HG03354 (cell line): ENCODE measurements around the gene TTC3.
A peak's percentile ranks its signal among the peaks of the same experiment; 100 is the strongest.
"Not testable (repeated sequence)": the region's sequence is repeated elsewhere in the genome, so short reads cannot be mapped to it uniquely, and the experiment has no call there.

Source experiments
- ATAC-seq: cut with Tn5 transposase; IDR thresholded peaks from one replicate; pipeline ENCODE4 v1.9.1; 2021; ENCODE audit warnings: mild to moderate bottlenecking; ENCODE audit not compliant: unreplicated experiment, poor library complexity, severe bottlenecking

The TTC3 gene

DNA sequence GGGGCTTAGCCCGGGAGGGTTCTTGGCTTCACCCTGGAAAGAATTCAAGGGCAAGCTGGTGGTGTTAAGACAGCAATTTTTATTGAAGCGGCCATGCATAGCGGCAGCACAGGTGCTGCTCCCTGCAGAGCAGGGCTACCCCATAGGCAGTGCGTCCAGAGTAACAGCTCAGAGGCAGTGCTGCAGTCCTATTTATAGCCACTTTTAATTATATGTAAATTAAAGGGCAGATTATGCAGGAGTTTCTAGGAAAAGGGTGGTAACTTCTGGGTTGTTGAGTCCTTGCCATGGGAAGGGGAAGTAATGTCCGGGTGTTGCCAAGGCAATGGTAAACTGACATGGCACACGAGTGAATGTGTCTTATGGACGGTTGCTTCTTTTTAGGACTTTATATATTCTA lies 137.1 kb downstream of the TTC3 start:
- no peak for ATAC-seq

DNA sequence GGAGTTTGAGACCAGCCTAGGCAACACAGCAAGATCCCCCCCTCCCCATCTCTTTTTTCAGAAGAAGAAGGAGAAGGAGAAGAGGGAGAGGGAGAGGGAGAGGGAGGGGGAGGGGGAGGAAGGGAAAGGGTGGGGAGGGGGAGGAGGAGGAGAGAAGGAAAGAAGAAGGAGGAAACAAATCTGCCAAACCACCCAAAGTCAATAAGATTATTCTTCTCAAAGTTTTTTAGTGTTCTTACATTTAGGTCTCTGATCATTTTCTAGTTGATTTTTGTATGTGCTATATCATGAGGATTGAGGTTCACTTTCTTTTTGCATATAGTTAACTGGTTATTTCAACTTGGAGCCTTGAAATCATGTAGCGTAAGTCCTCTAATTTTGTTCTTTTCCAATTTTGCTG lies 137.7 kb downstream of the TTC3 start:
- ATAC-seq: no peak

DNA sequence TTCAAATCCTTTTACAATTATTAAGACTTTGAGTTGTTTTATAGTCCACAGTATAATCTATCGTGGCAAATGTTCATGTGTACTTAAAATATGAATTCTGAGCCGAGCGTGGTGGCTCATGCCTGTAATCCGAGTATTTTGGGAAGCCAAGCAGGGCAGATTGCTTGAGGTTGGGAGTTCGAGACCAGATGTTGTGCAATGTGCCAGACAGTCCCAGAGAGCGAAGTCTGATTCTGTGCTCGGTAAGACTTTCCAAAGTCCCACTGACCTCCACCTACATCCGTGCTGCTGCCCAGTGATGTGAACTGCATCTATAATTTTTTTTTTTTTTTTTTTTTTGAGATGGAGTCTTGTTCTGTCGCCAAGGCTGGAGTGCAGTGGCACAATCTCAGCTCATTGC lies 141.9 kb downstream of the TTC3 start:
- no peak for ATAC-seq

DNA sequence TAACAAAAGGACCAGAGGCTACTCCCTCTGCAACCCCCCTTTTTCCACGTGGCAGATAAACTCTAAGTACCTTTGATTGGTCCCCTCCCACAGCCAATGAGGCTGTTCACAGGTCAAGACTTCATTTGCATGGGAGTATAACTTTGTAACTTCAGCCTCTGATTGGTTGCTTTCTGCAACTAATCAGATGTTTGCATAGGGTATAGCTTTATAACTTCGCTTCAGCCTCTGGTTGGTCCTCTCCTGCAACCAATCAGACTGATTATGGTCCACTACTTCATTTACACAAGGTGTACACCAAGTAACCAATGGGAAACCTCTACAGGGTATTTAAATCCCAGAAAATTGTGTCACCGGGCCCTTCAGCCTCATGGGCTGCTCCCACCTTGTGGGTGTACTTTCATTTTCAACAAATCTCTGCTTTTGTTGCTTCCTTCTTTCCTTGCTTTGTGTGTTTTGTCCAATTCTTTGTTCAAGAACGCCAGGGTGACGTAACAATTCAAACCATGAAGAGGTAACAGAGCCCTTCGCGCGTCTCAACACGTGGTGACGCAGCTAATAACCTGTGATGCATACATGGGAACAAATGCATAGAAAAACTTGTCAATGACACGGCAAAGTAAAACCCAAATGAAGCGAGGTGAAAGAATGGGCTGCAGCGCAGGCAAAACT lies 146.8 kb downstream of the TTC3 start:
- no peak for ATAC-seq

DNA sequence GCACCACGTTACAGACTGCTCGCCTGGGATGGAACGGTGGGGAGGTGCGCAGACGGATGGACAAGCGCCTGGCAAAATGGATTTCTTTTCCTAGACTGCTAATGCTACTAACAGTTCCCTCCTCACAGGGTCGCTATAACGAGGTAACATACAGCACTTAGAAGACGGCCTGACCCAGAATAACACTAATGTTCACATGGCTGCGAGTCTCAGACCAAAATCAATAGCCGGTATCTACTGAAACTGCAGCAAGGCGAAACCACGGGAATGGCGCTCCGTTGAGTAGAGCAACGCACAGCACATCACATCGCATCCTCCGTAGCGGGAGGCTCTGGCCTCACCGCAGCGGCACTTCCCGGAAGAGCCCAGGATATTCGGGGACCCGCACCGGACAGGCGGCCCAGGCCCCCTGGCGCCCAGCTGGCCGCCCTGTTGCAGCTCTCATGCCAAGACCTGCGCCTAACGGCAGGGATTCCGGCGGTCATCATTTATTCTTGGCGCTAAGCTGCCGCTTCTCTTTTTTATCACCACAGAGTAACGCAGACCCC lies 147.5 kb downstream of the TTC3 start:
- peak; percentile 42 for ATAC-seq

DNA sequence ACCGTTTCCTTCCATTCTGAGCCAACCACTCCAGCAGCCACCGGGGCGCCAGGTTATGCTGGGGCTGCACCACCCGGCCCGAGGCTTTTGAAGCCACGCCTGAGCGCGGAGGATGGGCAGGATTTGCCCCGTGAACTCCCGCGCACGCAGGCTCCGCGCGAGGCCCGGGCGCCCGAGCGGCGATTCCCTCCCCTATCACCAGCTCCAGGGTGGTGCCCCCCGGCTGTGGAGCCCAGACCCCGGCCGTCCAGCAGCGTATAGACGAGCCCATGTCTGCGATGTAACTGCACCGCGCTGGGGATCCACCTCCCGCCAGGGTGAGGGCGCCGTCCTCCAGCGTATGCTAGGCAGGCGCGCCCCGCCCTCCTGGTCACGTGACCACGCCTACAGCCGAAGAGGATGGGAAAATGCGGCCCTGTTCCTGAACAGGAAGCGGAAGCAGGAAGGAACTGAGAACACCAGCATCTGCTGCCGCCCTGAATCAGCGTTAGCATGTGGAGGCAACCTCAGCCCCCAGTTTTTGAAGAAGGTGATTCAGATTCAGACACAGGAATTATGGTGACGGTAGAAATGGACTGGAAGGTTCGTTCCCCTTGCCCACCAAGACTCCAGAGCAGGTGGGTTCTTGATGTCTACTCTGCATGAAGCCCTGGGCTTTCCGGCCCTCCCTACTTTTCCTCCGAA lies 148.1 kb downstream of the TTC3 start:
- ATAC-seq: peak; percentile 82

DNA sequence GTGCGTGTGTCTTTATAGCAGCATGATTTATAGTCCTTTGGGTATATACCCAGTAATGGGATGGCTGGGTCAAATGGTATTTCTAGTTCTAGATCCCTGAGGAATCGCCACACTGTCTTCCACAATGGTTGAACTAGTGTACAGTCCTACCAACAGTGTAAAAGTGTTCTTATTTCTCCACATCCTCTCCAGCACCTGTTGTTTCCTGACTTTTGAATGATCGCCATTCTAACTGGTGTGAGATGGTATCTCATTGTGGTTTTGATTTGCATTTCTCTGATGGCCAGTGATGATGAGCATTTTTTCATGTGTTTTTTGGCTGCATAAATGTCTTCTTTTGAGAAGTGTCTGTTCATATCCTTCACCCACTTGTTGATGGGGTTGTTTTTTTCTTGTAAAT lies 149.2 kb downstream of the TTC3 start:
- ATAC-seq: not testable (repeated sequence)

DNA sequence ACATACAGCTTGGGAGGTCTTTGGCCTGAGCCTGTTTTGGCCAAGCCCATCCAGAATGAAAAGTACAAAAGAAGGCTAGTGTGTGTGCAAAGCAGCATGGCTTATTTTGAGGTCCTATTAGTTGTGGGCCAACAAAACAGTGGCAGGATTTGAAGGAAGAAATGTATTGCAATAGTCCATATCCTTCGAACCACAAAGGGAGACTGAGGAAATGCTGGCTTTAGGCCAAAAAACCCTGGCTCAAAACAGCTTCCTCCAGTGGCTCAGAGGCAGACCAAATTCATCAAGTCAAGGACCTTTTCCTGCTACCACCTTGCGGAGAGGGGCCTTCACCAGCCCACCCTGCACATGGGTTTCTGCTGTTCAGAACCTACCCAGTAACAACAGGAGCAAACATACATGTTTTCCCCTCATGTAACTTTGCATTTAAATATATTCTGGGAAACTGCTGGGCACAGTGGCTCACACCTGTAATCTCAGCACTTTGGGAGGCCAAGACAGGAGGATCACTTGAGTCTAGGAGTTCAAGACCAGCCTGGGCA lies 150.8 kb downstream of the TTC3 start:
- ATAC-seq: no peak

DNA sequence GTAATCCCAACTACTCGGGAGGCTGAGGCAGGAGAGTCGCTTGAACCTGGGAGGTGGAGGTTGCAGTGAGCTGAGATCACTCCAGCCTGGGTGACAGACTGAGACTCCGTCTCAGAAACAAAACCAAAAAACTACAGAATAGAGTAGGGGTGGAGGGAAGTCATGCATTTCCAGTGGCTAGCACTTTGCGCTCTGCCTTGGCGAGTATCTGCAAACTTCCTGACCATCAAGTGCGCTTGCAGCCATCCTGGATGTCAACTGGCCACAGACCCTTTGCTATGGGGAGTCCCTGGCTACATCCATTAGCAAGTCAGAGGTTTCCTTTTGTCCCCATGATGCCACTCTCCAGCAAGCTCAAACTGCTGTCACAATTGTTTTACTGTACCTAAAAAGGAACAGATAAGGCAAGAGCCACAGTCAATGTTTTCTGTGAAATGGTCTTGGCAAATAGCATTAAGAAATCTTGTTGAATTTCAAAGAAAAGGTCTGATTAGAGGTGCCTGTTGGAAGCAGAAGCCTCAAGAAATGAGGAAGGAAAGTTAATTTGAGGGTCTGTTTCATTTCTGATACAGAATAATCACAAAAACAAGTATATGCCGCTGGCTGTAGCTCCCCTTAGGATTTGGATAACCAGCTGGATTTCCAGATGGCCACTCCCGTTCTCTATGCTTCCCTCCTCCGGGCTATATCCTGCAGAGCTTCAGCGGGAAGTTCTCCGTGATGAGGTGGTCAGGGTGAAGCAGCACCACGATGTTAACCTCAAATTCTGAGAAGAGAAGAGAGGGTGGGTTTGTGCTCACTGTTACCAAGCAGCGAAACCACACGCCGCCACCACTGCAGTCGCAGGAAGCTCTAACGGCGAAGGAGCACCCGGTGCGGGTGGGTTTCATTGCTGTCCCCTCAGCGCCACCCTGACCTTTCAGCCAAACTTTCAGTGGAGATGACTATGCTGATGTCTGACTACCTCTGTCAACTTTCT lies 152.1 kb downstream of the TTC3 start:
- peak; percentile 33 for ATAC-seq

DNA sequence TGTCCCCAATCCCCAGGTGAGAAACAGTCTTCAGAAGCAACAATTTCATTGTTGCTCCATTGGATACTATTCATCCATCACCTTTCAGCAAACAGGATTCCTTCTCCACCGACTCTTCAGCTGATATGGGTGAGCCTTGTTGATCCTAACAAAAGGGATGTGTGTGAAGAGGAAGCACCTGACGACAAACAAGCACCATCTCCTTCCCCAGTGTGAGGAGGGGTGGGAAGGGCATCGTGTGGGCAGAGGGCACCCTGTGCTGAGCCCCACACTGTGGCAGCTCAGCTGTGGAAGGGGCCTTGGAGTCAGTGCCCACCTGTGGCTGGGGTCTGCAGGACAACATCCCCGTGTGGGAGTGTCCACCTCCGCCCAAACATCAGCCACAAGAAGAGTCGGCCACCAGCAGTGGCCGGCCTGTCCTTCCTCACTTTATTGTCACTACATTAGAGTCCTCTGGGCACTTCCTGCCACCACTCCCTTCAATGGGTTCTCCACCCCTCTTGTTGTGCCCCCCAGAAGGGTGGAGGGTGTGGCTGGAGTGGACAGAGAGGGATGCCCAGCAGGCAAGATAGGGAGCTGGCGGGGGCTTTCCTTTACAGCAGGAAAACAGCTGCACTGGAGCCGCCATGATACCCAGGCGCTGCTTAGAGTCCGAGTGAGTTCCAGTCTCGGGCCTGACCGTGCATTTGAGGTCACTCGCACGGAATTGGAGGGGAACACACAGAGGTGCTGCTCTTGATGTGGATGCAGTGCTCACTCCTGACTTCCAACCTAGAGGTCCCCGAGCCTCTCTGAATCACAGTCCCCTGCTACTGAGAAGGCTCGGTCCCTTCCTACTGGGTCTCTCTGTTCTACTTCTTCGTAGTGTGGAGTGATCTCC lies 153.2 kb downstream of the TTC3 start:
- ATAC-seq: no peak

DNA sequence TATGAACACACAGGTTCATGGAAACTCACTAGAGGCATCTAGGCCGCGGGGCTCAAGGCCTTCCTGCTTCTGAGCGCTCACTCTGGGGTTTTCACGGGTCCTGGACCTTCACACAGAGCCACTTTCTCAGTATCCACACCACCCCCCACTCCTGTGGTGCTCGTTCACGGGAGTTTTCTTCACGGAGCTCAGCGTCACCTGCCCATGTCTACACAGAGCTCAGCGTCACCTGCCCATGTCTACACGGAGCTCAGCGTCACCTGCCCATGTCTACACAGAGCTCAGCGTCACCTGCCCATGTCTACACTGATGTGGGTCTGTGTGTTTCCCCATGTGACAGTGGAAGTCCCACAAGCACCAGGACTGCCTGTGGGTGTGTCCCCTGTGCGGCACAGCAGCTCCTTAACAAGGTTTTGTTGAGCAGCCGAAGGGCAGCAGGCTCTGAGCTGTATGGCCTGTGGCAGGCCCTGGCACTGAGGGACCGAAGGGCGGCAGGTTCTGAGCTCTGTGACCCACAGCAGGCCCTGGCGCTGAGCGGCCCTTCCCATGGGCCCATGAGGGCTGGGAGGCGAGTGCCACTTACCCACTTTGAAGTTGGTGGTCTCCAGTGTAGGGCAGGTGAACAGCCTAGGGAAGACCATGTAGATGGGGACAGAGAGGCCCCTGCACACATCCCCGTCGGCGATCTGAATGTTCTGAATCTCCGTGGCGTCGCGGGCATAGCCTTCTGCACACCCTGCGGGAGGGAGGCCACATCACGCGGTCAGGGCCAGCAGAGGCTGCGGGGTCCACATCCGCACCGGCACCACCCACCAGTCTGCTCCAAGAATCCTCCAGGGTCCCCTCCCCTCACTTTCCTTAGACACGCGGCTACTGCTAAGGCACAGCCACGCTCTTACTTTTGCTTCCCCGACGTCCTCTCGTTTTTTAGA lies 154.3 kb downstream of the TTC3 start:
- ATAC-seq: no peak

DNA sequence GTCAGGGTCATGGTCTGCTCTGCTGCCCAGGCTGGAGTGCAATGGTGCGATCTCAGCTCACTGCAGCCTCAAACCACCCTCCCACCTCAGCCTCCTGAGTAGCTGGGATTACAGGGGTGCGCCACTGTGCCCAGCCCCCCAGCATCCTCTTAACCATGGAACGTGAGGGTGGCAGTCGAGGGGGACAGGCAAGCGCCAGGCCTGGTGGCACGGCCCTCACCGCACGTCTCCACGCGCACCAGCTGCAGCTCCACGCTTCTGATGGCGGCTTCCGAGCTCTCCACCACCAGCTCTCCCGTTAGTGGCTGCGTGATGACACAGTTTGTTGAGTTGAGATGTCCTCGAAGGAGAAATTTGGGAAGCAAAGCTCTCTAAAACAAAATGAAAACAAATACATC lies 154.9 kb downstream of the TTC3 start:
- no peak for ATAC-seq

DNA sequence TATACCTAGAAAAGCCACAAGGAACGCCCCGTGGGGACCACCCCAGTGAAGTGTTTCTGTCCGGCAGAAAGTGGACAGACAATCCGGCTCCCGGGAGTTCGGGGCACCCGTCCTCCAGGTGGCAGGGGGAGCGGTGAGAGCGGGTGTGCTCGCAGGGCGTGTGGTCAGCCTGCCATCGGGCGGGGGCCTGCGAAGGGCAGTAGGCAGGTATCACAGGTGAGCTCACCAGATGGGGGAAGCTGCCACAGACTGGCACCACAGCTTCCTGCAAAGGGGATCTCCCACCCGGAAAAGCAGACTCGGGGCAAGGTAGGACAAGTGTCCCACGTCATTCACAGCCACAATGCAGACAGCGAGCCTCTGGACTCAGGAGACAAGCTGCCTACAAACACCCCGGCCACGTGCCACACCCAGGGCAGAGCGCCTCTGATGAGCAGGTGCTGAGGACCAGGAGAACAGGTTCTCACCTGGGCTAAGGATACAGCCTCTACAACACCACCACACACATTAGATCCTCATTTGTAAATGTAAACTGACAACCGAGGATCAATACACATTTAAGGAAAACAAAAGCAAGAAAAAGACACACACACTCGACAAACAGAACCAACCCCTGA lies 157.7 kb downstream of the TTC3 start:
- ATAC-seq: no peak

DNA sequence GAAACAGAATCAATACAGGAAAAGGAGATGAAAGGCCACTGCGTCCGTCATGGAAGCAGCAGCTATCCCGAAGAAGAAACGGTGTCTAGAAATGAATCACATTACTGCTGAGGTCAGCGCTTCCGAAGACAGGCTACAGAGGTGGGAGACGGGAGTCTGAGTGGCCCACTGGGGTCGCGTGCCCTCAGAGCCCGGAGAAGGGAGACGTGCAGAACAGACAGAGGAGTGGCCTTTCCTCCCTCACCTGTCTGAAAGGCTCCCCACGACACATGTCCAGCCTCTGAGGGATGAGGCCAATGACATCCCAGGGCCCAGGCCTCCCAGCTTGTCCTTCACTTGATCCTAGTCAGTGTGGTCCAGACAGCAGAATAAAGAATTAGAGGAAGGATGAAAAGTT lies 158.2 kb downstream of the TTC3 start:
- ATAC-seq: no peak

DNA sequence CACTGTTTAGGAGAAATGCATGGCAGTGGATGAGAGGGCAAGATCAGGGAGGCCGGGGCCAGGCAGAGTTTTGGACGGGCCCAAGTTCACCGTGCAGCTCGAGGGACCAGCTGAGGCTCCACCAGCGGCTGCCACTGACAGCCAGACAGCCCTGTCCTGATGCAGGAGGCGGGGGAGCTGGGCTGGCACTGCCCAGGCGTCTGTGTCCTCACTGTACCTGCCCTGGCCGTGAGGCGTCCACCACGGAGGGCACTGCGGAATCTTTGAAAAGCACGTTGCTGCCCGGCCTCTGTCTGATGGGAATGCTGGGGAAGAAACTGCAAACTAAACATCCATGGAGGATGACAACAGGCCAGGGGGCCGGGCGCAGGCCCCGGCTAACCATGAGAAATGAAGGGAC lies 158.6 kb downstream of the TTC3 start:
- ATAC-seq: no peak

DNA sequence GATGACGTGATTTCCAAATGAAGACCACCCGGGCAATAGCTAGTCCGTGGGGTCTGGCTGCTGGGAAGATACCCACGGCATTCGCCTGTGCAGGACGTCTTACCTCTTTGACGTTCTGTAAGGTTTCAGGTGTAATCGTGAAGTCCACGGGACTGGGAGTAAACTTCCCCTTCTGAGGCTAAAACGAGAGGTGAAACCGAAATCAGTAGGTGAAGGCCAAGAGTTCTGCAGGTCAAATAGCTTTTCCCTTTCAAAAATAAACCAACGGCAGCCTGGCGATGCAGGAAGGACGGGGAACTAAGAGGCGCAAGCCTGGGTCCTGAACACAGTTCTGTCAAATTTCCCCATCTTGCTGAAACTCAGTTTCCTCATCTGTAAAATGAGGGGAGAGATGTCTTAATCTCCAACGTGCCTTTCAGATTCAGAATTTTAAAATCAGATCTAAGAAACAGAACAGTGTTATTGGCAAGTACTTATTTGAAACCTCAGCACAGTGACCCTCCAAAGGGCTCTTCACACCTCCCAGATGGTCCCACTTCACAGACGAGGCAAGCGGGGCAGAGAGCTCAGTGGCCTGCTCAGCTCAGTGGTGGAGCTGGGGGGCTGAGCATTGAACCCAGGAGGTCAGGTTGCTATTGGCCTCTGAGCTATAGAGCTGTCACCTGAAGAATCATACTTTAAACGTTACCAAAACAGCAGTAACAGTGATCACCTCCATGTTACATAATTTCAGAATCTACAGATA lies 159.4 kb downstream of the TTC3 start:
- no peak for ATAC-seq

DNA sequence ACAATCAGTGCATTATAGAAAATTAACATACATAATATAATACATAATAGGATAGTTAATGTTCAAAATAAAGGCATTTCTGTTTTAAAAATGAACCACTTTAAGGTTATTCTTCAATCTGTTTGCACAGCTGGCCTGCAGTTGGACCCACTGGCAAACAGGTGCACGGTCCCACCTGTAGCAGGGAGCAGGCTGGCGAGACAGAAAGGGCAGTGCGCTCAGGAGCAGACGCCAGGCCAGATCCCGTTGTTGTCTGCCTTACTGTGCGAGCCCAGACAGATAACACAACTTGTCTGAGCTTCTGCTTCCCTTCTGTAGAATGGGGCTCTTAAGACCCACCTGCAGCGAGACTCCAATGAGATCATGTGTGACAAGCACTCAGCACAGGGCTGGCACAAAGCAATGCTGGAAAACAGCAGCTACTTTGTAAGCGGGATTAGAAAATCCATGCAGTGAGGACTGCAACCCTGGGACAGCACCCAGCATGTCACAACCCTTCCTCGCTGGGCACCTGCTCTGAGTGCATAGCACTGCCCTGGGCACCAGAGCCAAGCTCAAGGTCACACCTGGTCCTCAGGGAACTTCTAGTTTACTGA lies 160.6 kb downstream of the TTC3 start:
- ATAC-seq: no peak
